ENCODE measurements around the gene AOAH. TPM values are rescaled to one million over a fixed set of nuclear protein-coding genes. Genes with fewer than 3 reads are reported as not detected.

Gene AOAH
- total and polyA plus RNA-seq, 2 donors (not counting 3 experiments of a cell fraction or from before 2014, with no cell fraction given), result not detected

- FAIRE-seq (no peak), DNase-seq (ENCODE audit: low read depth, low spot score) (no peak)
- H3K4me1 ChIP-seq (ENCODE audit: control insufficient read depth, extremely low read depth, insufficient read depth, low read length), result no peaks in the 10 kb centered on the region
- H3K9me3 ChIP-seq (replicated peaks; ENCODE audit: control insufficient read depth, insufficient read depth, low read length), result no peaks in the 10 kb centered on the region
- no peaks in the 10 kb centered on the region for H4K20me1 ChIP-seq (replicated peaks; ENCODE audit: control insufficient read depth, extremely low read depth, insufficient read depth, low read length)
- ChIA-PET POLR2A (no interaction called here), CTCF (no interaction called here)
- no peaks in the 10 kb centered on the region for H3K27me3 ChIP-seq (ENCODE audit: control insufficient read depth in 2 of 2, insufficient read depth in 2 of 2, low read length in 2 of 2)
- no peaks in the 10 kb centered on the region for H3K9me1 ChIP-seq (replicated peaks; ENCODE audit: control insufficient read depth, extremely low read depth, insufficient read depth, low read length)
- intact Hi-C loops (cut with micrococcal nuclease) (no loop called here), dilution Hi-C loops (cut with MboI; ENCODE audit: extremely low pct_ligation_motif_present, low sequenced_read_pairs) (no loop called here)
- H3K9ac ChIP-seq (replicated peaks; ENCODE audit: extremely low read depth, insufficient read depth, low read length), result no peak overlapping the region
- no peak overlapping the region for H3K4me2 ChIP-seq (ENCODE audit: insufficient read depth, low read length)
- no peak overlapping the region for H3K27ac ChIP-seq (ENCODE audit: insufficient read depth, low read depth, low read length)
- H3K4me3 ChIP-seq (replicated peaks in 1 of 3; ENCODE audit: insufficient read depth in 1 of 3, low read depth in 1 of 3, low read length in 3 of 3), result no peak overlapping the region
- TF ChIP-seq MYC (IDR thresholded peaks at IDR 0.05; ENCODE audit: low read depth, low read length) (no peak), POLR2AphosphoS5 (IDR thresholded peaks at IDR 0.05; ENCODE audit: insufficient read depth, low read depth, low read length) (no peak), CTCF (IDR thresholded peaks at IDR 0.05; ENCODE audit: extremely low read depth in 1 of 2, insufficient read depth in 1 of 2, low read depth in 1 of 2, low read length in 2 of 2) (no peak), FOS (IDR thresholded peaks at IDR 0.05; ENCODE audit: borderline replicate concordance, insufficient read depth, low read length) (no peak)
- no TSS peak for BruUV-seq (replicated peaks)
- H2AFZ ChIP-seq (ENCODE audit: low read depth, low read length), result no peak overlapping the region
- no peaks in the 10 kb centered on the region for H3K36me3 ChIP-seq (ENCODE audit: control insufficient read depth in 2 of 2, extremely low read depth in 1 of 2, insufficient read depth in 2 of 2, low read length in 2 of 2)
- H3K79me2 ChIP-seq (ENCODE audit: control insufficient read depth, insufficient read depth, low read length), result no peaks in the 10 kb centered on the region
These were observed 27.9 kb upstream of the AOAH start for GRCh38 chr7:36752026-36752711.

GRCh38 chr7:36750451-36750850 lies 26.2 kb upstream of the AOAH start:
- H2AFZ ChIP-seq (ENCODE audit: low read depth, low read length), result no peak overlapping the region
- no peak for DNase-seq (ENCODE audit: low read depth, low spot score)
- ChIA-PET CTCF (no interaction called here), POLR2A (no interaction called here)
- TF ChIP-seq CTCF (IDR thresholded peaks at IDR 0.05; ENCODE audit: extremely low read depth in 1 of 2, insufficient read depth in 1 of 2, low read depth in 1 of 2, low read length in 2 of 2), result no peak
- H4K20me1 ChIP-seq (replicated peaks; ENCODE audit: control insufficient read depth, extremely low read depth, insufficient read depth, low read length), result no peaks in the 10 kb centered on the region
- no peaks in the 10 kb centered on the region for H3K79me2 ChIP-seq (ENCODE audit: control insufficient read depth, insufficient read depth, low read length)
- FAIRE-seq, result no peak
- H3K9ac ChIP-seq (replicated peaks; ENCODE audit: extremely low read depth, insufficient read depth, low read length), result no peak overlapping the region
- H3K27ac ChIP-seq (ENCODE audit: insufficient read depth, low read depth, low read length), result no peak overlapping the region
- H3K9me1 ChIP-seq (replicated peaks; ENCODE audit: control insufficient read depth, extremely low read depth, insufficient read depth, low read length), result no peaks in the 10 kb centered on the region
- no peak overlapping the region for H3K4me2 ChIP-seq (ENCODE audit: insufficient read depth, low read length)
- no peak overlapping the region for H3K4me3 ChIP-seq (replicated peaks in 1 of 3; ENCODE audit: insufficient read depth in 1 of 3, low read depth in 1 of 3, low read length in 3 of 3)
- no peaks in the 10 kb centered on the region for H3K27me3 ChIP-seq (ENCODE audit: control insufficient read depth in 2 of 2, insufficient read depth in 2 of 2, low read length in 2 of 2)
- no peaks in the 10 kb centered on the region for H3K4me1 ChIP-seq (ENCODE audit: control insufficient read depth, extremely low read depth, insufficient read depth, low read length)
- dilution Hi-C loops (cut with MboI; ENCODE audit: extremely low pct_ligation_motif_present, low sequenced_read_pairs), result no loop called here
- no TSS peak for BruUV-seq (replicated peaks)
- H3K36me3 ChIP-seq (ENCODE audit: control insufficient read depth in 2 of 2, extremely low read depth in 1 of 2, insufficient read depth in 2 of 2, low read length in 2 of 2), result no peaks in the 10 kb centered on the region
- no peaks in the 10 kb centered on the region for H3K9me3 ChIP-seq (replicated peaks; ENCODE audit: control insufficient read depth, insufficient read depth, low read length)
- intact Hi-C loops (cut with micrococcal nuclease), result no loop called here

Measured in endothelial cell of umbilical vein (primary cell).